Activated T-cell treated with anti-CD3 and anti-CD28 coated beads for 24 hours (primary cell): ENCODE data around the gene BSN.

ENCODE experiments used
- DNase-seq: peaks from one replicate; pipeline ENCODE4 v3.0.0-alpha.2; 2020; ENCODE audit warnings: low read depth

Gene BSN, protein sequence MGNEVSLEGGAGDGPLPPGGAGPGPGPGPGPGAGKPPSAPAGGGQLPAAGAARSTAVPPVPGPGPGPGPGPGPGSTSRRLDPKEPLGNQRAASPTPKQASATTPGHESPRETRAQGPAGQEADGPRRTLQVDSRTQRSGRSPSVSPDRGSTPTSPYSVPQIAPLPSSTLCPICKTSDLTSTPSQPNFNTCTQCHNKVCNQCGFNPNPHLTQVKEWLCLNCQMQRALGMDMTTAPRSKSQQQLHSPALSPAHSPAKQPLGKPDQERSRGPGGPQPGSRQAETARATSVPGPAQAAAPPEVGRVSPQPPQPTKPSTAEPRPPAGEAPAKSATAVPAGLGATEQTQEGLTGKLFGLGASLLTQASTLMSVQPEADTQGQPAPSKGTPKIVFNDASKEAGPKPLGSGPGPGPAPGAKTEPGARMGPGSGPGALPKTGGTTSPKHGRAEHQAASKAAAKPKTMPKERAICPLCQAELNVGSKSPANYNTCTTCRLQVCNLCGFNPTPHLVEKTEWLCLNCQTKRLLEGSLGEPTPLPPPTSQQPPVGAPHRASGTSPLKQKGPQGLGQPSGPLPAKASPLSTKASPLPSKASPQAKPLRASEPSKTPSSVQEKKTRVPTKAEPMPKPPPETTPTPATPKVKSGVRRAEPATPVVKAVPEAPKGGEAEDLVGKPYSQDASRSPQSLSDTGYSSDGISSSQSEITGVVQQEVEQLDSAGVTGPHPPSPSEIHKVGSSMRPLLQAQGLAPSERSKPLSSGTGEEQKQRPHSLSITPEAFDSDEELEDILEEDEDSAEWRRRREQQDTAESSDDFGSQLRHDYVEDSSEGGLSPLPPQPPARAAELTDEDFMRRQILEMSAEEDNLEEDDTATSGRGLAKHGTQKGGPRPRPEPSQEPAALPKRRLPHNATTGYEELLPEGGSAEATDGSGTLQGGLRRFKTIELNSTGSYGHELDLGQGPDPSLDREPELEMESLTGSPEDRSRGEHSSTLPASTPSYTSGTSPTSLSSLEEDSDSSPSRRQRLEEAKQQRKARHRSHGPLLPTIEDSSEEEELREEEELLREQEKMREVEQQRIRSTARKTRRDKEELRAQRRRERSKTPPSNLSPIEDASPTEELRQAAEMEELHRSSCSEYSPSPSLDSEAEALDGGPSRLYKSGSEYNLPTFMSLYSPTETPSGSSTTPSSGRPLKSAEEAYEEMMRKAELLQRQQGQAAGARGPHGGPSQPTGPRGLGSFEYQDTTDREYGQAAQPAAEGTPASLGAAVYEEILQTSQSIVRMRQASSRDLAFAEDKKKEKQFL (N-terminal part only)

DNA sequence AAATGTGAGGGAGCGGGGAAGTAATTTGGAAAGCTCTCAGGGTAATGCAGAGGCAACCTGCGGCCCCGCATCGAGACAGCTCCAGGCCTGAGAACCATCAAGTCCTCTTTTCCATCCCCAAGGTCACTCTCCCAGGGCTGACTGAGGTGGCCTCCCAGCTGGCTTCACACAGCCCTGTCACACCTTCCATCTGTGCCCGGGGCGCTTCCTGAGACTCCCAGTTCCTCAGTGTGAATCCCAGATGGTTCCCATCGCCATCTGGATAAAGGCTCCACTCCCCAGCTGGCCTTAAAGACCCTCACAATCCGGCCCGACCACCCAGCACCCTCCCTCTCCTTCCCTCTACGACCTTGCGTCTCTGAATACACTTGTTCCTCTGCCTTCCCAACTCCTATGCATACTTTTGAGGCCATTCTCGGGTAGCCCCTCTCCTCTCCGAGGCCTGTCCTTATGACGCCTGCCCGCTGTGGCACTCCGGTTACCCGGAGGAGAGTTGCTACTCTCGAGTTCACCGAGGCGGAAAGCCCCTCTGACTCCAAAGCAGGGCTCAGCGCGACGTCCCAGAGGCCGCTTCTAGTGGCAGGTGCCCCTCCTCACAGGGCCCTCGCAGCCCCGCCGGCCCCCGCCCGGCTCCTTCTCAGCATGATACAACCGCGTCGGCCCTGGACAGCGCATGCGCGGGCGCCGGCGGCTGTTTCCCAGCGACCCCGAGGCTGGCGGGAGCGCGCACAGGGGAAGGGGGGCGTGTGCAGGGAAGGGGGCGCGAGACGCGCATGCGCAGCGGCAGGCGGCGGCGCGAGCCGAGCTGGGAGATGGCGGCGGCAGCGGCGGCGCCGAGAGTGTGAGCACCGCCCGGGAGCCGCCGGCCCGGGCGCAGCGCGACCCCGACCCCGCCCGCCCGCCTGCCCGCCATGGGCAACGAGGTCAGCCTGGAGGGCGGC lies at the start of gene BSN:
BSN (plus strand) TSS at position 786 of the 941 bp plus-strand sequence; CDS start at position 912, 126 bp downstream.
- peak; percentile 84 for DNase-seq

DNA sequence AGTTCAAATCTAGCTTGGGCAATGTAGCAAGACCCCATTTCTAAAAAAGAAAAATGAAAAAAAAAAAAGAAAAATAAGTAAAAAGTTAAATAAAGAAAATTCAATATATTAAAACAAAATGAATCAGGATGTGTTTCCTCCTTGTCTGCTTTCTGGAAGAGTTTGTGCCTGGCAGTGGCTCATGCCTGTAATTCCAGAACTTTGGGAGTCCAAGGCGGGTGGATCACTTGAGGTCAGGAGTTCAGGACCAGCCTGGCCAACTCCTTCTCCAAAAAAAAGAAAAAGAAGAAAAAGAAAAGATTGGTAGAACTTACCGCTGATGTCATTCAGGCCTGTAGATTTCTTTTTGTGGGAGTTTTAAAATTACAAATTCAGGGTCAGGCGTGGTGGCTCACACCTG lies 47.4 kb upstream of the BSN start:
- no peak for DNase-seq

DNA sequence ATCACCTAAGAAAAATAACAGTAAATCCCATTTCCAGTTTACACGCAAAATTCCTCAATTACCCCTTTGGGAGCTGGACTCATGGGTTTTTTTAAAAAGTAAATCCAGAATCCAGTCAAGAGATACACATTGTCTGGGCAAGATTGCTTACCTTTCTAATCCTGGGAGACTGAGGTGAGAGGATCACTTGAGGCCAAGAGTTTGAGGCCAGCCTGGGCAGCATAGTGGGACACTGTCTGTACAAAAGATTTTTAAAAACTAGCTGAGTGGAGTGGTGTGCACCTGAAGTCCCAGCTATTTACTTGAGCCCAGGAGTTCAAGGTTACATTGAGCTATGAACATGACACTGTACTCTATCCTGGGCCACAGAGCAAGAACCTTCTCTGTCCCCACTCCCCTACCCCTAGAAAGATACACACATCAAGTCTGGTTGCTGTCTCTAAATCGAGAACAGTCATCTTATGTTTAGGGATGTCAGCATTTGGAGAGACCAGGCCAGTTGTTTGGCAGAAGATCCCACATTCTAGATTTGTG lies 45.2 kb upstream of the BSN start:
- DNase-seq = no peak

DNA sequence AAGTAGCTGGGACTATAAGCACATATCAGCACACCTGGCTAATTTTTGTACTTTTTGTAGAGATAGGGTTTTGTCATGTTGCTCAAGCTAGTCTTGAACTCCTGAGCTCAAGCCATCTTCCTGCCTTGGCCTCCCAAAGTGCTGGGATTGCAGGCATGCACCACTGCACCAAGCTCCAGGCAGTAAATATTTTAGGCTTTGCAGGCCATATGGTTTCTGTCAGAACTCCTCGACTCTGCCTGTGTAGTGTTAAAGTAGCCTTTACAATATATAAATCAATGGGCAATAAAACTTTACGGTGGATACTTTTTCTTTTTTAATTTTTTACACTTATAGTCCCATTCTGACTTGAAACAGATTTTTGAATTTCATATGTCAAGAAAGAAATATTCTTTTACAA lies 42.6 kb upstream of the BSN start:
- no peak for DNase-seq

DNA sequence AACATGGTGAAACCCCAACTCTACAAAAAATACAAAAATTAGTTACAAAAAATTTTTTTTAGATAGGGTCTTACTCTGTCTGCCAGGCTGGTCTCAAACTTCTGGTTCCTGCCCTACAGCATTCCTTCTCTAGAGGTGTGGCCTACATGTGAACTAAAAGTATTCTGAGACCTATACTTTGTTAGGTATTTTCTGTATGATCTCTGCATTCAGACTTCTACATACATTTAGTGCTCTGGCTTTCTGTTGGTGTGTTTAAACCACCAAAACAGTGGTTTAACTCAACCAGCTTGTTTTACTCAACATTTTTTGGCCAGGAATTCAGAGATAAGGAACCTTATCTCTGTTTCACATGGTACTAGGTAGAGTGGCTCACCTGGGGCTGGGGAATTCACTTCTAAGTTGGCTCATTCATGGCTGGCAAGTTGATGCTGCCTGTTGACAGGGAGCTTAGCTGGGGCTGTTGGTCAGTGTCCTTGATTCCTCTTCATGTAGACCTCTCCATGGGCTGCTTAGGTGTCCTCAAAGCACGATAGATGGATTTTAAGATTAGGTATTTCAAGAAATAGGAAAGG lies 41.4 kb upstream of the BSN start:
- DNase-seq = no peak

DNA sequence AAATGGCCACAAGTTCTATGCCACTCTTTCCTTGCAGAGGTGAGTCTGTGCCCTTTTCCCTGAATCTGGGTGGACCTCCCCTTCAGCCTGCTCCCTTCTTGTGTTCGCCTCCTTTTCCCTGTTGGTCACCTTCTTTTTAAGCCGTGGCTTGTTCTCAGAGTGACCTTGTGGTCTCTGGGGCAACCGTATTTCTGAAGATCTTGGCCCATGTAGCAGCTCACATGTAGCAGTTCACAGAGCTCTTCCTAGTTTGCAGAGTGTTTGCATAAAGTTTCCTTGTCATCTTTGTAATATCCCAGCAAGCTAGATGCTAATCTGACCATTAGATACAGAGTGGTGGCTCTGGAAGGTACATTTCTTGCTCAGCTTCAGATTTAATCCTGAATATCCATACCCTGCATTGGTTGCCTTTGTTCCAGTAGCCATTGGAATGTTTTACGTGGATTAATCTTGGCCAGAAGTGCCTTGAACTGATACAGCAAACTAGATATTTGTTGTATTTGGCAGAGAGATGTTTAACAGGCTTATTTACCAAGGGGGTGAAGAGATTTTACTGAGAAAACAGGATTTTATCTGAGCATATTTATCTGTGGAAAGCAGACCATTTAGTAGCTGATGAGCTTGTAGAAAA lies 40.7 kb upstream of the BSN start:
- DNase-seq = no peak

DNA sequence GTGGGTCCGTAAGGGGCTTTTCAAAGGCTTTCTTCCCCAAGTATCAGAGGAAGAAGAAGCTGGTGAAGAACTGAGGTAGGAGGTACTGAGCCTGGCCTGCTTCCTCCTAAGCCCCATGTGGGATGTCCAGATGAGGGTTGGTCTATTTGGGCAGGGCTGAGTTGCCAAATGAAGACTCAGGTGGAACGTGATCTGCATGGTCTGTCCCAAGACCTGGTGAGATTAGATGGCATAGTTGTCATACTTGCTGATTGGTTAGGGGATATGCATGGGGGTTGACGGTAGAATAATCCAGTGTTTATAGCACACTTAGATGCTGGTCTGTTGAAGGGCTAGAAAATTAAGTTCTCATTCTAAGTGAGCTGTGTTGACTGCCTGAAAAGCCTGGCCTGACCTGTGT lies 36.3 kb upstream of the BSN start:
- DNase-seq = no peak

DNA sequence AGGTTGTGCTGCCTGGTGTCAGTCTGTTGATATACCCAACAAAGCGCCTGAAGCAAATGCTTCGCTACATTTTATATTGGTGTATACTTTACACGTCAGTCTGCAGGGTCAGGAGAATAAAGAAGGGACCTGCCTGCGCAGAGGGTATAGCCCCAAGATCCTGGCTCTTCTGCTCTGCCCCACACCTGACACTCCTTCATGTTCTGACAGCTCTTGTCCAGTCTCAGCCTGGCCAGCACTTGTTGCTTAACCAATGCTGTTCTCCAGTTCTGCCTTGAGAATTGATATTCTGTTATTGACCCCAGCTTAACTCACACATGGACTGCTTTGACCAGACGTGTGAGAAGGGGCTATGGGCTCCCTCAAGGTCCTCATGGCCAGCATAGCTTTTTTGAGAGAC lies 35.8 kb upstream of the BSN start:
- DNase-seq = no peak

DNA sequence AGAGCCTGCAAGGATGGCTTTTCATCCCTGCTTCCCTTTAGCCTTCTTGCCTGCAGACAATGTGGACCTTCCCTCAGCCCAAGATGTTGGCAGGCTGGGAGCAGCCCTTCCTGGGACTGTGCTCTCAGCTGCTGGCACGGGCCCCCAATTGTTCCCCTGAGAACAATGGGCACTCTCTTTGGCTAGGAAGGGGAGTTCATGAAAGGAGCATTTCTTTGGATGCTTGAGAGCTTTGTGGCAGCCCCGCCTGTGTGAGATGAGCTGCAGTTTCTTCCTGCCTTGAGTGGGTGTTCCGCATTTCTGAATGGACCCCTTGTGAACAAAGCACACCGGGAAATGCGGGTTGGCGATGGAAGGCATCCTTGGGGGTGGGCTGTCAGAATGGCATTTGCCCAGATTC lies 35.0 kb upstream of the BSN start:
- DNase-seq = no peak

DNA sequence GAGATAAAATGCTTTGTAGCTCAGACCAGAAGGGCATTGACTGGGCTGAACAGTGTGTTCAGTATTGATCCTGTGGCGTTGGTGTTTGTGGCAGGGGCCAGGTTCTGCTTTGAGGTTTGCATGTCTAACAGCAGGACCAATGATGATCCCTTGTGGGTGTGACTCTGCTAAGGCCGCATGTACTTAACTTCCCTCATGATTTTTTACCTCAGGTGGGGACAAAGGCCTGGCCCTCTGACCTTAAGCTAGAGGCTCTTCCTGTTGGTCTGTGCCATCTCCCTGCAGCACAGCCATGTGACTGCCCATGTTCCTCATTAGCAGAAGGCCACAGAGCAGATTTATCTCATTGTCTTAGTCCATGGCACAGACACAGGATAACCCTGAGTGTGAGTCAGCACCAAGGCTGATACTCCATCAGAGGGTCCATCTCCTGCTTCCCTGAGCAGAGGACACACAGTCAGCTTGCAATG lies 34.3 kb upstream of the BSN start:
- DNase-seq = no peak

DNA sequence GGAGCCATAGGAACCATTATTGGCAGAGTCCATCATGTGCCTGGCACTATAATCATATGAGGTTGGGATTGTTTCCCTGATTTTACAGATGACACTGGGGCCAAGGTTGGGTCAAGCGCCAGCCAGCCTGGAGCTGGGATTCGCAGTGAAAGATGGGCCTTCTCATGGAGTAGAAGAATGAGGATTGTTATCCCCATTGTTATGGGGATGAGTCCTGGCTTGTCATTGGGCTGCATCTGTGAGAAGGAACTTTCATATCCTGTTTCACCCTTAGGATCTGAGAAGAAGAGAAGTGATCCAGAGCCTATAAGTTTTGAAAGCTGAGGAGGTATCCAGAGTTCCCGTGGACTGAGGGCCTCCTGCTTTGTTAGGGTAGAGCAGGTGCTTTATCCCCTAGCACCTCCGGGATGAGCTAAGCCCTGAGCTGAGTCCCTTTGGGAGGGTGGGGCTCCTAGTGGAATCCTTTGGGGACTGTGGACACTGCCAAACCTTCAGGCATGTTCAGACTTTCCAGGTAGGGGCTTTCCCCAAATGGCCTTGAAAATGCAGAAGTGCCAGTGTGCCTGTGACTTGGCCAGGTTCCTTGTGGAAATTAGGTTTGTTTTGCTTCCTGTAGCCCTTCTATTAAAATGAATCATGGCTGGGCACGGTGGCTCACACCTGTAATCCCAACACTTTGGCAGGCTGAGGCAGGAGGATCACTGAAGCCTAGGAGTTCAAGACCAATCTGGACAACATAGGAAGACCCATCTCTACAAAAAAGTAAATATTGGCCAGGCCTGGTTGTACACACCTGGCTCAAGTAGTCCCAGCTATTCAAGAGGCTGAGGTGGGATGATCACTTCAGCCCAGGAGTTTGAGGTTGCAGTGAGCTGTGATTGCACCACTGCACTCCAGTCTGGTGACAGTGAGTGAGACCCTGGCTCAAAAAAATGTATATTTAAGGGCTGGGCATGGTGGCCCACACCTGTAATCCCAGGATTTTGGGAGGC lies 30.2 kb upstream of the BSN start:
- DNase-seq = no peak

DNA sequence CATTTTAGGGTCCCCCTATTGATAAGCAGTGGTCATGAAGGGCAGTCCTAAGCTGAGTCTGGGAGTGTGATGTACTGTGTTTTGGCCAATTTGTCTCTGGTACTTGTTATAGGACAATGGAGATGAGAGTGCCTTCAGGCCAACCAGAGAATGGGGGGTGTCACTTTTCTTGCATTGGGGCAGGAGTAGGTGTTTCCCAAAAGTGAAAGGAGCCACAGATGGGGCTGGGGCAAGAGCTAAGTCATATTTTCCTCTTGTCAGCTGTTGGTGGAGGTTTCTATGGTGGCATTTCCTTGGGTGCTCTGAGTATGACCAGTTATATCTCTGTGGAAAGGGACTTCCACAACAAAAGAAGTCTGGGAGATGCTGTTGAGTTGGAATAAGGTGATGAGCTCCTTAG lies 24.7 kb upstream of the BSN start:
- DNase-seq = no peak

DNA sequence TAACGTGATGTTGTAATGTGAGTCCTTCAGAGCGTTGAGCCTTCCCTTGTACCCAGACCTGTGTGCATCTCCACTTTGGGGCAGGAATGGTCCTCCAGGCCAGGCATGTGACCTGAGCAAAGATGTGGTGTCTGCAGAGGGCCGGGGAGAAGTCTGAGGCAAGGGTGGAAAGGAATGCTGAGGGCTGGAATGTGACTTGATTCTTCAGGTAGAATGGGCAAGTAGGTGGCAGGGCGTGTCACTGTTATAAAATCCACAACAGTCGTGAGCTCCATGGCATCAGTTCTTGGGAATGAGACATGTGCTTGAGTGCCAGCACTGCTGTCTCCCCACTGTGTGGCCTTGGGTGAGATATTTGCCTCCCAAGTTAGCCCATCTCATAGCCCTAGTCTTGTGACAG lies 24.0 kb upstream of the BSN start:
- DNase-seq = no peak

DNA sequence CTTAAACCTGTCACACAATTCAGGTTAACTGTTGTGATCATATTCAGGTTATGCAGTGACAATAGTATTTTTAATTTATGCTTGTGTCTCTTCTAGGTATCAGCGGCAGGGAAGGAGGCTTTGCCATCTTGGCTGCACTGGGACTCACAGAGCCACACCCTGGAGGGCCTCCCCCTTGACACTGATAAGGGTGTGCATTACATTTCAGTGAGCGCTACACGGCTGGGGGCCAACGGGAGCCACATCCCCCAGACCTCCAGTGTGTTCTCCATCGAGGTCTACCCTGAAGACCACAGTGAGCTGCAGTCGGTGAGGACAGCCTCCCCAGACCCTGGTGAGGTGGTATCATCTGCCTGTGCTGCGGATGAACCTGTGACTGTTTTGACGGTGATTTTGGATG lies 23.6 kb upstream of the BSN start:
- no peak for DNase-seq

DNA sequence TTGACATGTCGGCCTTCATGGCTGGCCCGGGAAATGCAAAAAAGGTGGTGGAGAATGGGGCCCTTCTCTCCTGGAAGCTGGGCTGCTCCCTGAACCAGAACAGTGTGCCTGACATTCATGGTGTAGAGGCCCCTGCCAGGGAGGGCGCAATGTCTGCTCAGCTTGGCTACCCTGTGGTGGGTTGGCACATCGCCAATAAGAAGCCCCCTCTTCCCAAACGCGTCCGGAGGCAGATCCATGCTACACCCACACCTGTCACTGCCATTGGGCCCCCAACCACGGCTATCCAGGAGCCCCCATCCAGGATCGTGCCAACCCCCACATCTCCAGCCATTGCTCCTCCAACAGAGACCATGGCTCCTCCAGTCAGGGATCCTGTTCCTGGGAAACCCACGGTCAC lies 23.1 kb upstream of the BSN start:
- no peak for DNase-seq

DNA sequence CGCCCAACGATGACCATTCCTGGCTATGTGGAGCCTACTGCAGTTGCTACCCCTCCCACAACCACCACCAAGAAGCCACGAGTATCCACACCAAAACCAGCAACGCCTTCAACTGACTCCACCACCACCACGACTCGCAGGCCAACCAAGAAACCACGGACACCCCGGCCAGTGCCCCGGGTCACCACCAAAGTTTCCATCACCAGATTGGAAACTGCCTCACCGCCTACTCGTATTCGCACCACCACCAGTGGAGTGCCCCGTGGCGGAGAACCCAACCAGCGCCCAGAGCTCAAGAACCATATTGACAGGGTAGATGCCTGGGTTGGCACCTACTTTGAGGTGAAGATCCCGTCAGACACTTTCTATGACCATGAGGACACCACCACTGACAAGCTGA lies 22.6 kb upstream of the BSN start:
- no peak for DNase-seq

DNA sequence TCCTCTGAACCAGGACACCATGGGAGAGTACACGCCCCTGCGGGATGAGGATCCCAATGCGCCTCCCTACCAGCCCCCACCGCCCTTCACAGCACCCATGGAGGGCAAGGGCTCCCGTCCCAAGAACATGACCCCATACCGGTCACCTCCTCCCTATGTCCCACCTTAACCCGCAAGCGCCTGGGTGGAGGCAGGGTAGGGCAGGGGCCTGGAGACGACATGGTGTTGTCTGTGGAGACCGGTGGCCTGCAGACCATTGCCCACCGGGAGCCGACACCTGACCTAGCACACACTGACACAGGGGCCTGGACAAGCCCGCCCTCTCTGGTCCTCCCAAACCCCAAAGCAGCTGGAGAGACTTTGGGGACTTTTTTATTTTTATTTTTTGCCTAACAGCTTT lies 21.2 kb upstream of the BSN start:
- no peak for DNase-seq

DNA sequence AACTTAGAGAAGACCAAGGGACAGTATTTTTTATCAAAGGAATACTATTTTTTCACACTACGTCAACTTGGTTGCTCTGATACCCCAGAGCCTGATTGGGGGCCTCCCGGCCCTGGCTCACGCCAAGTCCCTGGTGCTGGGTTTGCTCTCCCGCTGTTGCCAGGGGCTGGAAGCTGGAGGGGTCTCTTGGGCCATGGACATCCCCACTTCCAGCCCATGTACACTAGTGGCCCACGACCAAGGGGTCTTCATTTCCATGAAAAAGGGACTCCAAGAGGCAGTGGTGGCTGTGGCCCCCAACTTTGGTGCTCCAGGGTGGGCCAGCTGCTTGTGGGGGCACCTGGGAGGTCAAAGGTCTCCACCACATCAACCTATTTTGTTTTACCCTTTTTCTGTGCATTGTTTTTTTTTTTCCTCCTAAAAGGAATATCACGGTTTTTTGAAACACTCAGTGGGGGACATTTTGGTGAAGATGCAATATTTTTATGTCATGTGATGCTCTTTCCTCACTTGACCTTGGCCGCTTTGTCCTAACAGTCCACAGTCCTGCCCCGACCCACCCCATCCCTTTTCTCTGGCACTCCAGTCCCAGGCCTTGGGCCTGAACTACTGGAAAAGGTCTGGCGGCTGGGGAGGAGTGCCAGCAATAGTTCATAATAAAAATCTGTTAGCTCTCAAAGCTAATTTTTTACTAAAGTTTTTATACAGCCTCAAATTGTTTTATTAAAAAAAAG lies 20.3 kb upstream of the BSN start:
- DNase-seq = no peak
